Endothelial cell of umbilical vein (primary cell): ENCODE results near the gene ERP29. TPM values are rescaled to one million over a fixed set of nuclear protein-coding genes. Genes with fewer than 3 reads are reported as not detected.

Experiments used
- BruUV-seq: library from RNA; stranded (reverse); fragments of 400-500 nt; replicated peaks from 2 replicates; lab custom pipeline; 2021; lab: Mats Ljungman, UMichigan
- CTCF ChIA-PET: fragments of 300-600, 350-600 bp; sonication (Branson Sonifier 250); formaldehyde crosslinking; loops from one replicate; lab custom pipeline; 2021; ENCODE audit warnings: antibody characterized with exemption, inconsistent platforms; lab: Charles Lee
- POLR2A ChIA-PET: fragments of 300-600, 350-600 bp; sonication (Branson Sonifier 250); formaldehyde crosslinking; loops from one replicate; lab custom pipeline; 2021; ENCODE audit warnings: antibody characterized with exemption, inconsistent platforms; lab: Charles Lee
- DNase-seq: peaks from one replicate; pipeline ENCODE4 v3.0.0-alpha.2; 2011; ENCODE audit warnings: low read depth, low spot score
- FAIRE-seq: peaks from 2 replicates; lab custom pipeline; 2011; peaks lifted over from hg19 to GRCh38; lab: Jason Lieb, UNC
- H2AFZ ChIP-seq: 2 replicates; pipeline ENCODE4 v1.6.0; 2012; ENCODE audit warnings: low read depth, low read length, control low read depth, inconsistent platforms
- H3K27ac ChIP-seq: 2 replicates; pipeline ENCODE4 v1.5.1; 2011; ENCODE audit warnings: low read depth, mild to moderate bottlenecking, control low read depth, low read length, moderate library complexity; ENCODE audit not compliant: insufficient read depth
- H3K27me3 ChIP-seq, 2 experiments: 2 replicates each; pipeline versions ENCODE4 v1.6.0 to v1.6.1; 2011; ENCODE audit warnings: low read length in 2 of 2, mixed read lengths in 1 of 2; ENCODE audit not compliant: control insufficient read depth in 2 of 2, insufficient read depth in 2 of 2
- H3K36me3 ChIP-seq, 2 experiments: 2 replicates in 1 of 2; 3 replicates in 1 of 2; pipeline ENCODE4 v1.5.1; 2011; ENCODE audit warnings: low read length in 2 of 2, mild to moderate bottlenecking in 1 of 2, moderate library complexity in 1 of 2; ENCODE audit not compliant: control insufficient read depth in 2 of 2, insufficient read depth in 2 of 2; ENCODE audit errors: extremely low read depth in 1 of 2
- H3K4me1 ChIP-seq: 3 replicates; pipeline ENCODE4 v1.5.1; 2011; ENCODE audit warnings: mild to moderate bottlenecking, low read length; ENCODE audit not compliant: control insufficient read depth, insufficient read depth; ENCODE audit errors: extremely low read depth
- H3K4me2 ChIP-seq: 2 replicates; pipeline ENCODE4 v1.6.1; 2011; ENCODE audit warnings: low read length, control low read depth, mixed read lengths; ENCODE audit not compliant: insufficient read depth
- H3K4me3 ChIP-seq, 3 experiments: fragments of 200-600 bp in 1 of 3; sonication (generic), shearing (Covaris generic) in 1 of 3; replicated peaks in 1 of 3; 2 replicates each; pipeline ENCODE4 v1.5.1; 2011 to 2016; ENCODE audit warnings: control low read depth in 3 of 3, low read length in 3 of 3, mild to moderate bottlenecking in 2 of 3, inconsistent platforms in 1 of 3, low read depth in 1 of 3, moderate library complexity in 1 of 3; ENCODE audit not compliant: insufficient read depth in 1 of 3
- H3K79me2 ChIP-seq: 2 replicates; pipeline ENCODE4 v1.6.0; 2012; ENCODE audit warnings: low read length, inconsistent platforms; ENCODE audit not compliant: control insufficient read depth, insufficient read depth
- H3K9ac ChIP-seq: replicated peaks from 2 replicates; pipeline ENCODE3; 2011; ENCODE audit warnings: low read length, control low read depth; ENCODE audit not compliant: insufficient read depth; ENCODE audit errors: extremely low read depth
- H3K9me1 ChIP-seq: replicated peaks from 3 replicates; pipeline ENCODE4 v1.6.0; 2011; ENCODE audit warnings: mild to moderate bottlenecking, low read length; ENCODE audit not compliant: control insufficient read depth, insufficient read depth; ENCODE audit errors: extremely low read depth
- H3K9me3 ChIP-seq: replicated peaks from 2 replicates; pipeline ENCODE4 v1.5.1; 2012; ENCODE audit warnings: low read length, inconsistent platforms; ENCODE audit not compliant: control insufficient read depth, insufficient read depth
- H4K20me1 ChIP-seq: replicated peaks from 2 replicates; pipeline ENCODE3; 2011; ENCODE audit warnings: mild to moderate bottlenecking, low read length; ENCODE audit not compliant: control insufficient read depth, insufficient read depth; ENCODE audit errors: extremely low read depth
- CTCF ChIP-seq, 2 donors: IDR thresholded peaks; 1 replicate in 1 of 2; 2 replicates in 1 of 2; pipeline ENCODE4 v1.5.1; 2011; ENCODE audit warnings: low read length in 2 of 2, mild to moderate bottlenecking in 2 of 2, moderate library complexity in 2 of 2, control low read depth in 1 of 2, inconsistent platforms in 1 of 2, low read depth in 1 of 2; ENCODE audit not compliant: insufficient read depth in 1 of 2; ENCODE audit errors: extremely low read depth in 1 of 2
- EZH2 ChIP-seq: IDR thresholded peaks from 2 replicates; pipeline ENCODE4 v1.6.1; 2012; ENCODE audit warnings: borderline replicate concordance, low read depth, mild to moderate bottlenecking, moderate library complexity, low read length, inconsistent platforms; ENCODE audit not compliant: severe bottlenecking
- FOS ChIP-seq: IDR thresholded peaks from 2 replicates; pipeline ENCODE4 v1.6.1; 2011; ENCODE audit warnings: mild to moderate bottlenecking, low read length, moderate library complexity, borderline replicate concordance; ENCODE audit not compliant: insufficient read depth
- GATA2 ChIP-seq: IDR thresholded peaks from 2 replicates; pipeline ENCODE4 v1.7.0; 2011; ENCODE audit warnings: low read depth, mild to moderate bottlenecking, moderate library complexity, mixed read lengths, low read length; ENCODE audit not compliant: insufficient read length, insufficient read depth
- JUN ChIP-seq: IDR thresholded peaks from 2 replicates; pipeline ENCODE4 v1.6.1; 2011; ENCODE audit warnings: borderline replicate concordance, low read depth; ENCODE audit not compliant: insufficient read length, insufficient read depth
- MAX ChIP-seq: IDR thresholded peaks from 2 replicates; pipeline ENCODE4 v1.6.1; 2011; ENCODE audit not compliant: insufficient read depth, insufficient read length
- MYC ChIP-seq: IDR thresholded peaks from one replicate; pipeline ENCODE4 v1.6.1; 2011; ENCODE audit warnings: mild to moderate bottlenecking, low read depth, low read length
- POLR2A ChIP-seq: IDR thresholded peaks from 2 replicates; pipeline ENCODE4 v1.6.1; 2012; ENCODE audit warnings: low read depth, mild to moderate bottlenecking, control low read depth, low read length
- POLR2AphosphoS5 ChIP-seq: IDR thresholded peaks from 2 replicates; pipeline ENCODE4 v1.6.1; 2012; ENCODE audit warnings: low read depth, mild to moderate bottlenecking, control low read depth, low read length, moderate library complexity; ENCODE audit not compliant: insufficient read depth
- dilution Hi-C: fragments of 300-500 bp; cut with MboI; formaldehyde crosslinking; loops from one replicate; pipeline ENCODE4 v1.15.0; 2019; ENCODE audit warnings: low sequenced_read_pairs; ENCODE audit not compliant: extremely low pct_ligation_motif_present
- intact Hi-C: fragments of 100-400 bp; cut with micrococcal nuclease; formaldehyde crosslinking; loops from one replicate; pipeline ENCODE4 v1.10.0; 2022
- polyA plus RNA-seq, 4 experiments: library from polyadenylated mRNA; depleted of rRNA in 3 of 4; stranded (reverse) in 3 of 4; unstranded in 1 of 4; fragments of >200 nt; gene quantifications; 2 replicates each; pipeline versions ENCODE4 v1.2.1 to v1.2.3, GENCODE V29; 2011 to 2012; ENCODE audit warnings: missing spikeins in 1 of 4
- total RNA-seq: library from RNA; stranded (reverse); gene quantifications from 2 replicates; pipeline ENCODE4 v1.2.3, GENCODE V29; 2021

The ERP29 gene
- total and polyA plus RNA-seq, 2 donors (not counting 3 experiments of a cell fraction or from before 2014, with no cell fraction given): 77.1 to 116 TPM

- Histone ChIP-seq H2AFZ (no peak overlapping the region), H3K4me1 (no peaks in the 10 kb centered on the region), H3K4me3 (no peak overlapping the region), H4K20me1 (no peaks in the 10 kb centered on the region), H3K4me2 (no peak overlapping the region), H3K9me1 (no peaks in the 10 kb centered on the region), H3K27me3 (no peaks in the 10 kb centered on the region), H3K36me3 (no peaks in the 10 kb centered on the region), H3K27ac (no peak overlapping the region), H3K79me2 (no peaks in the 10 kb centered on the region), H3K9ac (no peak overlapping the region), H3K9me3 (no peaks in the 10 kb centered on the region)
- intact Hi-C loops (no loop called here), dilution Hi-C loops (no loop called here)
- no peak for FAIRE-seq
- DNase-seq: no peak
- no peak for TF ChIP-seq POLR2AphosphoS5
- no peak for TF ChIP-seq MAX
- no peak for TF ChIP-seq CTCF (IDR thresholded peaks at IDR 0.05; ENCODE audit: extremely low read depth in 1 of 2, insufficient read depth in 1 of 2, low read depth in 1 of 2, low read length in 2 of 2)
- no peak for TF ChIP-seq POLR2A
- CTCF ChIA-PET: no interaction called here
- no TSS peak for BruUV-seq
- POLR2A ChIA-PET: no interaction called here
Measured at GRCh38 chr12:111984820-111985219, 28.4 kb upstream of the ERP29 start.

- ChIA-PET POLR2A (no interaction called here), CTCF (interaction anchor here (0.5 to 1.6 kb wide), 4 partner anchors 8 to 1164 kb away, joined by 3 to 5 read pairs (median 4); partner anchors contain the start of genes ERP29 and TMEM116)
- Histone ChIP-seq H3K4me2 (no peak overlapping the region), H3K36me3 (no peaks in the 10 kb centered on the region), H3K9ac (no peak overlapping the region), H3K27ac (no peak overlapping the region), H3K4me3 (no peak overlapping the region), H3K9me1 (no peaks in the 10 kb centered on the region), H3K4me1 (no peaks in the 10 kb centered on the region), H2AFZ (no peak overlapping the region), H3K27me3 (no peaks in the 10 kb centered on the region), H4K20me1 (no peaks in the 10 kb centered on the region), H3K9me3 (no peaks in the 10 kb centered on the region), H3K79me2 (no peaks in the 10 kb centered on the region)
- no TSS peak for BruUV-seq
- TF ChIP-seq FOS (no peak), JUN (no peak), POLR2AphosphoS5 (no peak), EZH2 (no peak), MAX (no peak), POLR2A (no peak), GATA2 (no peak), MYC (no peak), CTCF (IDR thresholded peaks at IDR 0.05; ENCODE audit: extremely low read depth in 1 of 2, insufficient read depth in 1 of 2, low read depth in 1 of 2, low read length in 2 of 2) (no peak)
- no peak for DNase-seq
- dilution Hi-C loops: no loop called here
- FAIRE-seq: no peak
- intact Hi-C loops: no loop called here
Measured at GRCh38 chr12:111991535-111991934, 21.7 kb upstream of the ERP29 start.
